OCI-LY7 (cell line): ENCODE measurements around the gene SERP2. TPM values are rescaled to one million over a fixed set of nuclear protein-coding genes. Genes with fewer than 3 reads are reported as not detected.

Source experiments
- BruUV-seq: library from RNA; stranded (reverse); fragments of 400-500 nt; replicated peaks from 2 replicates; lab custom pipeline; 2021; lab: Mats Ljungman, UMichigan
- CTCF ChIA-PET: fragments of 300-600 bp; sonication (Branson Sonifier 250); formaldehyde crosslinking; loops from one replicate; lab custom pipeline; 2022; ENCODE audit warnings: antibody characterized with exemption; ENCODE audit not compliant: unreplicated experiment; lab: Charles Lee
- POLR2A ChIA-PET: fragments of 300-600 bp; sonication (Branson Sonifier 250); formaldehyde crosslinking; loops from one replicate; lab custom pipeline; 2022; ENCODE audit warnings: antibody characterized with exemption; lab: Charles Lee
- DNase-seq: peaks from one replicate; pipeline ENCODE4 v3.0.0-alpha.2; 2015; ENCODE audit warnings: low spot score
- H2AFZ ChIP-seq: fragments of 200-600 bp; sonication (generic), shearing (Covaris generic); 2 replicates; pipeline ENCODE4 v1.6.1; 2014; ENCODE audit warnings: mild to moderate bottlenecking, antibody characterized with exemption, low read length, moderate library complexity
- H3K27ac ChIP-seq: fragments of 200-600 bp; sonication (generic); 2 replicates; pipeline ENCODE4 v1.5.1; 2014; ENCODE audit warnings: mixed run types, low read depth, mild to moderate bottlenecking, moderate library complexity, low read length, inconsistent platforms; ENCODE audit not compliant: poor library complexity, severe bottlenecking
- H3K36me3 ChIP-seq: fragments of 200-600 bp; sonication (generic); 2 replicates; pipeline ENCODE4 v1.6.1; 2014; ENCODE audit warnings: mild to moderate bottlenecking, antibody characterized with exemption, low read length, moderate library complexity, mixed read lengths; ENCODE audit not compliant: insufficient read depth
- H3K4me1 ChIP-seq: fragments of 200-600 bp; sonication (generic); 2 replicates; pipeline ENCODE4 v1.5.1; 2014; ENCODE audit warnings: mild to moderate bottlenecking, low read length; ENCODE audit not compliant: insufficient read depth, poor library complexity, severe bottlenecking
- H3K4me2 ChIP-seq: fragments of 200-600 bp; sonication (generic); 2 replicates; pipeline ENCODE4 v1.6.1; 2014; ENCODE audit warnings: mild to moderate bottlenecking, low read length
- H3K4me3 ChIP-seq: fragments of 200-600 bp; sonication (generic); 2 replicates; pipeline ENCODE4 v1.5.1; 2014; ENCODE audit warnings: mild to moderate bottlenecking, low read depth, low read length; ENCODE audit not compliant: poor library complexity, severe bottlenecking
- H3K79me2 ChIP-seq: fragments of 200-600 bp; sonication (generic); 2 replicates; pipeline ENCODE4 v1.6.1; 2016; ENCODE audit warnings: low read depth, mild to moderate bottlenecking, low read length, moderate library complexity, mixed read lengths; ENCODE audit not compliant: insufficient read depth
- H3K9me2 ChIP-seq: fragments of 200-600 bp; sonication (generic); 2 replicates; pipeline ENCODE4 v1.6.1; 2016; ENCODE audit warnings: mild to moderate bottlenecking, low read length, mixed read lengths; ENCODE audit not compliant: insufficient read depth
- H3K9me3 ChIP-seq: fragments of 200-600 bp; sonication (generic); 2 replicates; pipeline ENCODE4 v1.6.1; 2014; ENCODE audit warnings: mild to moderate bottlenecking, mixed run types, low read length, mixed read lengths
- H4K20me1 ChIP-seq: fragments of 200-600 bp; sonication (generic); 2 replicates; pipeline ENCODE4 v1.6.1; 2014; ENCODE audit warnings: mild to moderate bottlenecking, antibody characterized with exemption, low read length, moderate library complexity, mixed read lengths; ENCODE audit not compliant: insufficient read depth
- EZH2phosphoT487 ChIP-seq: fragments of 200-600 bp; sonication (generic); IDR thresholded peaks from 2 replicates; pipeline ENCODE4 v1.6.1; 2018; ENCODE audit warnings: low read depth, borderline replicate concordance, mild to moderate bottlenecking, mixed run types, antibody characterized with exemption, low read length, moderate library complexity, mixed read lengths
- intact Hi-C: fragments of 100-400 bp; cut with micrococcal nuclease; formaldehyde crosslinking; loops from one replicate; pipeline ENCODE4 v1.10.0; 2022; ENCODE audit not compliant: unreplicated experiment
- total RNA-seq, 2 experiments: library from RNA; depleted of rRNA in 1 of 2; stranded (reverse); fragments of >200 nt in 1 of 2; shearing (Covaris generic) in 1 of 2; gene quantifications; 2 replicates each; pipeline ENCODE4 v1.2.3, GENCODE V29; 2014 to 2022
- TF ChIP-seq, protein P1 (sequence below): fragments of 200-600 bp; sonication (generic); conservative IDR thresholded peaks from 2 replicates; pipeline ENCODE4 v1.5.1; 2014; ENCODE audit warnings: mild to moderate bottlenecking, antibody characterized with exemption, low read length, moderate library complexity, mixed read lengths

The SERP2 gene
- total RNA-seq, 2 experiments from 2014 or later: not detected

DNA sequence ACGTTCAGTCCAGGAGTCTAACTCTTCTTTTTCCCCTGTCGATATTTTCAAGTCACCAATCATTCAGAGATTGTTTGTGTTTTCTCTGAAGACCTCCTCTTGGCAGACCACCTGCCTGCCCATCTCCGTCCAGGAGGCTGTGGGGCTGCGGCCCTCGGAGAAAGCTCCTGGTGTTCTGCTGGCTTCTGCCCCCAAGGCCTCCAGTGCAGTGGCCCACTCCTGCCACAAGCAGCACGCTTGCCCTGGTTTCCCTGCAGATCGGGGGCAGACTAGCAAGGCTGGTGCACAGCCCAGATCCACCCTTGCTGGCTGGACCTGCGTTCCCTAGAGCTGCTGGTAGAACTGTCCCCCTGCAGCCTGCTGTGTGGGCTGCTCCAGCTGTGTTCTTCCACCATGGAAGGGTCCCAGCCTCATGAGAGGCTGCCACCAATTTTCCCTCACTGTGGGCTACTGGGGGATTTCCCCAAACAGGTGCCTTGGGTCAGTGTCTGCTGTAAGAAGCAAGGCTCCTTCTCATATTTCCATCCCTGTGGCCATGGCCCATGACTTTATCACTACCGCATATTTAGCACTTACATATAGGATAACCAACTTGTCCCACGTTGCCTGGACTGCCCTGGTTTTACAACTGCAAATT is 43.6 kb upstream of the SERP2 start:
- Histone ChIP-seq H3K9me3 (no peaks in the 10 kb centered on the region), H2AFZ (no peak overlapping the region), H3K27ac (no peak overlapping the region), H3K9me2 (no peaks in the 10 kb centered on the region), H3K4me1 (no peaks in the 10 kb centered on the region), H3K79me2 (no peaks in the 10 kb centered on the region), H3K36me3 (no peaks in the 10 kb centered on the region), H3K4me3 (no peak overlapping the region), H3K4me2 (no peak overlapping the region), H4K20me1 (no peaks in the 10 kb centered on the region)
- DNase-seq: no peak
- ChIA-PET POLR2A (no interaction called here), CTCF (no interaction called here)
- TF ChIP-seq, protein P1, sequence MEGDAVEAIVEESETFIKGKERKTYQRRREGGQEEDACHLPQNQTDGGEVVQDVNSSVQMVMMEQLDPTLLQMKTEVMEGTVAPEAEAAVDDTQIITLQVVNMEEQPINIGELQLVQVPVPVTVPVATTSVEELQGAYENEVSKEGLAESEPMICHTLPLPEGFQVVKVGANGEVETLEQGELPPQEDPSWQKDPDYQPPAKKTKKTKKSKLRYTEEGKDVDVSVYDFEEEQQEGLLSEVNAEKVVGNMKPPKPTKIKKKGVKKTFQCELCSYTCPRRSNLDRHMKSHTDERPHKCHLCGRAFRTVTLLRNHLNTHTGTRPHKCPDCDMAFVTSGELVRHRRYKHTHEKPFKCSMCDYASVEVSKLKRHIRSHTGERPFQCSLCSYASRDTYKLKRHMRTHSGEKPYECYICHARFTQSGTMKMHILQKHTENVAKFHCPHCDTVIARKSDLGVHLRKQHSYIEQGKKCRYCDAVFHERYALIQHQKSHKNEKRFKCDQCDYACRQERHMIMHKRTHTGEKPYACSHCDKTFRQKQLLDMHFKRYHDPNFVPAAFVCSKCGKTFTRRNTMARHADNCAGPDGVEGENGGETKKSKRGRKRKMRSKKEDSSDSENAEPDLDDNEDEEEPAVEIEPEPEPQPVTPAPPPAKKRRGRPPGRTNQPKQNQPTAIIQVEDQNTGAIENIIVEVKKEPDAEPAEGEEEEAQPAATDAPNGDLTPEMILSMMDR: no peak
- TF ChIP-seq EZH2phosphoT487: no peak
- BruUV-seq: no TSS peak
- intact Hi-C loops: no loop called here

DNA sequence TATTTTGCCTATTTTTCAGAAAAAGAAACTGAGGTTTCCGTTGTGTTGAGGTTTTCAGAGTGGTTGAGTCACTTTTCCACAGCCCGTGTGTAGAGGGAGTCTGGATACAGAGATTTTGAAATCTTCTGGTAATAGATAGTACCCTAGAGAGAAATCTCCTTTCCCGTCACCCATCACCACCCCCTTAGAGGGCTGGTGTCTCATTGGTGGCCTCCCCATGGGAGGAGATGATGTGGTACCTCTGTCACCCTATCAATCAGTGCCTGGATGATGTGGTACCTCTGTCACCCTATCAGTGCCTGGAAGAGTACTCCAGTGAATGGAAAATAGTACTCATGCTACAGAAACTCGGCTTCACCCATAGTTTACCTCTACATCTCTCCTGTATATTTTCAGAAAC is 42.2 kb upstream of the SERP2 start:
- Histone ChIP-seq H3K4me3 (no peak overlapping the region), H3K4me1 (no peaks in the 10 kb centered on the region), H3K4me2 (no peak overlapping the region), H3K27ac (no peak overlapping the region), H3K36me3 (no peaks in the 10 kb centered on the region), H3K9me3 (no peaks in the 10 kb centered on the region), H3K9me2 (no peaks in the 10 kb centered on the region), H3K79me2 (no peaks in the 10 kb centered on the region), H2AFZ (no peak overlapping the region), H4K20me1 (no peaks in the 10 kb centered on the region)
- no peak for DNase-seq
- CTCF ChIA-PET: no interaction called here
- TF ChIP-seq, protein P1: no peak
- no peak for TF ChIP-seq EZH2phosphoT487
- intact Hi-C loops: no loop called here
- POLR2A ChIA-PET: no interaction called here
- BruUV-seq: no TSS peak
